ENCODE data around the gene ATXN7L1. TPM values are rescaled to one million over a fixed set of nuclear protein-coding genes. Genes with fewer than 3 reads are reported as not detected.

The ATXN7L1 gene
- total RNA-seq, 3 donors from 2014 or later: 19.7 to 29.5 (median 26.0) TPM

- ATAC-seq: no peak
- no peak for TF ChIP-seq CTCF (IDR thresholded peaks at IDR 0.05)
- H3K4me3 ChIP-seq: no peak overlapping the region
- DNase-seq: no peak
- no peaks in the 10 kb centered on the region for H3K9me3 ChIP-seq
- intact Hi-C loops (cut with DNase I, micrococcal nuclease): loop anchor here in 1 of 2 donors (10.0 kb wide), 1 partner anchor 390 kb away; no protein-coding TSS in a partner anchor
- no peaks in the 10 kb centered on the region for H3K4me1 ChIP-seq (ENCODE audit: low read depth)
- H3K36me3 ChIP-seq (ENCODE audit: low read depth): no peaks in the 10 kb centered on the region
These were observed 221.3 kb downstream of the ATXN7L1 start for GRCh38 chr7:105655067-105655466.

GRCh38 chr7:105654095-105654686 is 222.2 kb downstream of the ATXN7L1 start:
- H3K4me3 ChIP-seq: no peak overlapping the region
- TF ChIP-seq CTCF (IDR thresholded peaks at IDR 0.05): no peak
- no peak for ATAC-seq
- H3K4me1 ChIP-seq (ENCODE audit: low read depth): no peaks in the 10 kb centered on the region
- intact Hi-C loops (cut with DNase I, micrococcal nuclease): loop anchor here (5.0 to 10.0 kb wide), 2 partner anchors 388 to 391 kb away; no protein-coding TSS in a partner anchor
- H3K9me3 ChIP-seq: no peaks in the 10 kb centered on the region
- no peak for DNase-seq
- H3K36me3 ChIP-seq (ENCODE audit: low read depth): no peaks in the 10 kb centered on the region

- Histone ChIP-seq H3K4me1 (ENCODE audit: low read depth) (no peaks in the 10 kb centered on the region), H3K36me3 (ENCODE audit: low read depth) (no peaks in the 10 kb centered on the region), H3K4me3 (no peak overlapping the region), H3K9me3 (no peaks in the 10 kb centered on the region)
- ATAC-seq (peak; percentile 15), DNase-seq (no peak)
- intact Hi-C loops (cut with DNase I, micrococcal nuclease): loop anchor here (5.0 to 10.0 kb wide), 2 partner anchors 389 to 391 kb away; no protein-coding TSS in a partner anchor
- TF ChIP-seq CTCF (IDR thresholded peaks at IDR 0.05): no peak
These were observed 222.9 kb downstream of the ATXN7L1 start for GRCh38 chr7:105653441-105654005.

- Histone ChIP-seq H3K4me3 (no peak overlapping the region), H3K9me3 (no peaks in the 10 kb centered on the region), H3K4me1 (ENCODE audit: low read depth) (no peaks in the 10 kb centered on the region), H3K36me3 (ENCODE audit: low read depth) (no peaks in the 10 kb centered on the region)
- peak; percentile 87 for TF ChIP-seq CTCF (IDR thresholded peaks at IDR 0.05)
- DNase-seq (peak; percentile 73 to 88 (median 85)), ATAC-seq (peak; percentile 88)
- intact Hi-C loops (cut with DNase I, micrococcal nuclease): loop anchor here (5.0 to 10.0 kb wide), 2 partner anchors 390 to 392 kb away; no protein-coding TSS in a partner anchor
These were observed 223.9 kb downstream of the ATXN7L1 start for GRCh38 chr7:105652359-105652993.

- intact Hi-C loops (cut with DNase I, micrococcal nuclease): loop anchor here (5.0 to 10.0 kb wide), 2 partner anchors 391 to 393 kb away; no protein-coding TSS in a partner anchor
- no peaks in the 10 kb centered on the region for H3K9me3 ChIP-seq
- no peaks in the 10 kb centered on the region for H3K36me3 ChIP-seq (ENCODE audit: low read depth)
- DNase-seq (no peak), ATAC-seq (no peak)
- H3K4me1 ChIP-seq (ENCODE audit: low read depth): no peaks in the 10 kb centered on the region
- H3K4me3 ChIP-seq: no peak overlapping the region
- TF ChIP-seq CTCF (IDR thresholded peaks at IDR 0.05): no peak
These were observed 224.6 kb downstream of the ATXN7L1 start for GRCh38 chr7:105651798-105652197.

Measured in mucosa of descending colon (tissue), 3 donors.